Measurements from ENCODE around the gene MAEA. TPM values are rescaled to one million over a fixed set of nuclear protein-coding genes. Genes with fewer than 3 reads are reported as not detected.

MAEA gene
- total and polyA plus RNA-seq, 2 of the 8 experiments (the other 6 are each of a cell fraction or from before 2014, with no cell fraction given), result 75.8 to 133 TPM

GRCh38 chr4:1253831-1254230 is 35.9 kb upstream of the MAEA start:
- Histone ChIP-seq H3K79me2 (ENCODE audit: control insufficient read depth in 1 of 2, insufficient read depth in 2 of 2, low read length in 2 of 2) (no peaks in the 10 kb centered on the region), H3K36me3 (ENCODE audit: control insufficient read depth in 2 of 4, insufficient read depth in 4 of 4, low read length in 3 of 4) (peaks cover 0 to 20% (median 6%) of the 10 kb centered on the region in 4 experiments; a peak in 3 of 8 replicates), H2BK120ac (replicated peaks; ENCODE audit: low read depth, low read length) (no peak overlapping the region), H3K27ac (ENCODE audit: low read depth, low read length) (no peak overlapping the region), H2BK15ac (ENCODE audit: low read length) (no peak overlapping the region), H3K79me1 (ENCODE audit: low read depth, low read length) (no peaks in the 10 kb centered on the region), H4K91ac (replicated peaks; ENCODE audit: insufficient read length, low read length) (no peak overlapping the region), H4K20me1 (replicated peaks in 1 of 2; ENCODE audit: control insufficient read depth in 1 of 2, insufficient read depth in 2 of 2, low read length in 2 of 2) (no peaks in the 10 kb centered on the region), H2AK5ac (ENCODE audit: low read depth, low read length) (no peak overlapping the region), H3K23me2 (ENCODE audit: low read depth, low read length) (peaks cover 6% of the 10 kb centered on the region; the same call in 1 of the 2 replicates), H2BK20ac (ENCODE audit: low read length) (no peak overlapping the region), H3K23ac (ENCODE audit: insufficient read length) (no peak overlapping the region), H3K4ac (replicated peaks; ENCODE audit: insufficient read length, low read depth, low read length) (no peak overlapping the region), H4K5ac (ENCODE audit: insufficient read length, low read depth, low read length) (no peak overlapping the region), H3K18ac (ENCODE audit: extremely low read depth, low read length) (no peak overlapping the region), H3K56ac (replicated peaks; ENCODE audit: insufficient read length, low read depth, low read length) (no peak overlapping the region), H3K4me2 (ENCODE audit: insufficient read depth in 1 of 2, low read depth in 2 of 2, low read length in 2 of 2) (no peak overlapping the region), H3K9ac (replicated peaks in 1 of 4; ENCODE audit: extremely low read depth in 1 of 4, low read depth in 3 of 4, low read length in 3 of 4) (no peak overlapping the region), H3K4me3 (ENCODE audit: extremely low read depth in 1 of 4, insufficient read depth in 2 of 4, low read depth in 3 of 4, low read length in 4 of 4) (no peak overlapping the region), H2BK5ac (ENCODE audit: low read depth, low read length) (no peak overlapping the region), H3K4me1 (replicated peaks in 1 of 4; ENCODE audit: control insufficient read depth in 3 of 4, insufficient read depth in 4 of 4, low read length in 3 of 4) (peaks cover 0 to 6% (median 3%) of the 10 kb centered on the region in 4 experiments; a peak in 2 of 7 replicates), H2AFZ (ENCODE audit: low read length) (no peak overlapping the region), H3K27me3 (replicated peaks in 1 of 4; ENCODE audit: control insufficient read depth in 3 of 4, extremely low read depth in 1 of 4, insufficient read depth in 3 of 4, low read length in 3 of 4) (peaks cover 0 to 2% (median 0%) of the 10 kb centered on the region in 4 experiments; a peak in 2 of 7 replicates), H4K8ac (ENCODE audit: extremely low read depth, insufficient read depth, low read length) (no peak overlapping the region), H3K14ac (ENCODE audit: insufficient read length) (no peak overlapping the region), H3K9me3 (ENCODE audit: insufficient read depth in 2 of 2, low read depth in 1 of 2, low read length in 1 of 2) (peaks cover 38 to 42% of the 10 kb centered on the region in 2 experiments), H2BK12ac (ENCODE audit: low read depth, low read length) (no peak overlapping the region)
- WGBS, 2 experiments (ENCODE audit: extremely low coverage in 1 of 2, insufficient coverage in 1 of 2, insufficient read length in 1 of 2, insufficient replicate concordance in 2 of 2, low coverage in 1 of 2, low lambda C conversion rate in 2 of 2, missing lambda C conversion rate in 1 of 2), result 81% methylated on average over 5 of the region's 5 CpGs; no CpG with 5 or more reads in 1 of the 2 experiments
- FAIRE-seq (no peak), DNase-seq (ENCODE audit: low read depth in 1 of 2, low spot score in 2 of 2) (no peak)
- ChIA-PET POLR2A (ENCODE audit: partially characterized antibody) (no interaction called here), CTCF (ENCODE audit: partially characterized antibody) (interaction anchor here (1.2 to 5.0 kb wide), 2 partner anchors 14 to 100 kb away, joined by 3 to 32 read pairs; no protein-coding TSS in a partner anchor)
- no peak for TF ChIP-seq MAFK (IDR thresholded peaks at IDR 0.05; ENCODE audit: low read depth, low read length)
- no peak for TF ChIP-seq TAF7 (optimal IDR thresholded peaks at IDR 0.05; ENCODE audit: borderline replicate concordance, low read depth, low read length)
- TF ChIP-seq TAF1 (IDR thresholded peaks at IDR 0.05; ENCODE audit: low read depth, low read length), result no peak
- TF ChIP-seq CEBPB (IDR thresholded peaks at IDR 0.05; ENCODE audit: low read depth, low read length), result no peak
- TF ChIP-seq HDAC6 (IDR thresholded peaks at IDR 0.05; ENCODE audit: low read depth, low read length), result no peak

Data from H1 (cell line).